Measurements from ENCODE around the gene ABHD14A.

- TF ChIP-seq, protein P1, sequence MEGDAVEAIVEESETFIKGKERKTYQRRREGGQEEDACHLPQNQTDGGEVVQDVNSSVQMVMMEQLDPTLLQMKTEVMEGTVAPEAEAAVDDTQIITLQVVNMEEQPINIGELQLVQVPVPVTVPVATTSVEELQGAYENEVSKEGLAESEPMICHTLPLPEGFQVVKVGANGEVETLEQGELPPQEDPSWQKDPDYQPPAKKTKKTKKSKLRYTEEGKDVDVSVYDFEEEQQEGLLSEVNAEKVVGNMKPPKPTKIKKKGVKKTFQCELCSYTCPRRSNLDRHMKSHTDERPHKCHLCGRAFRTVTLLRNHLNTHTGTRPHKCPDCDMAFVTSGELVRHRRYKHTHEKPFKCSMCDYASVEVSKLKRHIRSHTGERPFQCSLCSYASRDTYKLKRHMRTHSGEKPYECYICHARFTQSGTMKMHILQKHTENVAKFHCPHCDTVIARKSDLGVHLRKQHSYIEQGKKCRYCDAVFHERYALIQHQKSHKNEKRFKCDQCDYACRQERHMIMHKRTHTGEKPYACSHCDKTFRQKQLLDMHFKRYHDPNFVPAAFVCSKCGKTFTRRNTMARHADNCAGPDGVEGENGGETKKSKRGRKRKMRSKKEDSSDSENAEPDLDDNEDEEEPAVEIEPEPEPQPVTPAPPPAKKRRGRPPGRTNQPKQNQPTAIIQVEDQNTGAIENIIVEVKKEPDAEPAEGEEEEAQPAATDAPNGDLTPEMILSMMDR (IDR thresholded peaks at IDR 0.05): no peak
- no peak for TF ChIP-seq POLR2A (IDR thresholded peaks at IDR 0.05)
Observed at GRCh38 chr3:51933471-51934138, 41.3 kb upstream of the ABHD14A start.
